H1 (cell line): ENCODE measurements around the gene KCNH1. TPM values are rescaled to one million over a fixed set of nuclear protein-coding genes. Genes with fewer than 3 reads are reported as not detected.

Experiments used
- CHD2 ChIP-seq: IDR thresholded peaks from 2 replicates; pipeline ENCODE4 v1.6.1; 2012; ENCODE audit warnings: low read length, improper control_type of control experiment
- JUND ChIP-seq: IDR thresholded peaks from 2 replicates; pipeline ENCODE4 v1.6.1; 2011; ENCODE audit warnings: mild to moderate bottlenecking, improper control_type of control experiment, low read length
- polyA plus RNA-seq, 7 experiments: library from polyadenylated mRNA; depleted of rRNA in 3 of 7; stranded (reverse) in 5 of 7; unstranded in 2 of 7; fragments of >200 nt in 5 of 7; fragments of 200-250 nt in 2 of 7; gene quantifications; 1 replicate in 5 of 7; 2 replicates in 1 of 7; 4 replicates in 1 of 7; pipeline versions ENCODE4 v1.2.1 to v1.2.3, GENCODE V29; 2011 to 2013; ENCODE audit warnings: missing spikeins in 2 of 7, mixed read lengths in 2 of 7
- total RNA-seq: library from RNA; stranded (reverse); fragmentation: NEBNext Ultra II Directional; extraction: Animal tissue kit (Norgen Biotek cat#: 25700); gene quantifications from 2 replicates; pipeline ENCODE4 v1.2.1, GENCODE V29; 2021

KCNH1 gene
- total and polyA plus RNA-seq, 2 of the 8 experiments (the other 6 are each of a cell fraction or from before 2014, with no cell fraction given): 0.27 to 0.34 TPM

GRCh38 chr1:211068976-211069375 is 65.0 kb downstream of the KCNH1 start (continued):
- no peak for TF ChIP-seq JUND
- TF ChIP-seq CHD2: no peak
